GM21619 (cell line): ENCODE results near the gene UGT2A1.

Experiments used
- ATAC-seq: cut with Tn5 transposase; IDR thresholded peaks from one replicate; pipeline ENCODE4 v1.9.1; 2021; ENCODE audit not compliant: unreplicated experiment

The UGT2A1 gene

GRCh38 chr4:69591364-69591763 lies 61.7 kb downstream of the UGT2A1 start:
- no peak for ATAC-seq

GRCh38 chr4:69589884-69590283 lies 63.2 kb downstream of the UGT2A1 start:
- no peak for ATAC-seq

- no peak for ATAC-seq
These were observed 68.9 kb downstream of the UGT2A1 start for GRCh38 chr4:69584135-69584534.

- ATAC-seq: no peak
These were observed 69.5 kb downstream of the UGT2A1 start for GRCh38 chr4:69583543-69583942.

GRCh38 chr4:69577245-69577644 lies 75.8 kb downstream of the UGT2A1 start:
- ATAC-seq: no peak

GRCh38 chr4:69576251-69576877 lies 76.7 kb downstream of the UGT2A1 start:
- ATAC-seq: no peak

GRCh38 chr4:69568787-69569186 lies 84.3 kb downstream of the UGT2A1 start:
- ATAC-seq: no peak

GRCh38 chr4:69563424-69563823 lies 89.6 kb downstream of the UGT2A1 start:
- no peak for ATAC-seq

- no peak for ATAC-seq
These were observed 103.4 kb downstream of the UGT2A1 start for GRCh38 chr4:69549651-69550050.

GRCh38 chr4:69546134-69546765 lies 106.8 kb downstream of the UGT2A1 start:
- ATAC-seq: no peak
